K562 (cell line): ENCODE measurements around the gene ALK. TPM values are rescaled to one million over a fixed set of nuclear protein-coding genes. Genes with fewer than 3 reads are reported as not detected.

Experiments
- ATAC-seq: fragments of 200-7000 bp; cut with Tn5 transposase; 3 replicates; pipeline ENCODE4 v1.9.1; 2020; ENCODE audit warnings: moderate library complexity
- BruUV-seq: library from RNA; stranded (reverse); fragments of 400-500 nt; replicated peaks from 2 replicates; lab custom pipeline; 2021; lab: Mats Ljungman, UMichigan
- CTCF ChIA-PET: fragments of 300-600 bp; formaldehyde crosslinking; extraction: SDS; loops from one replicate; lab custom pipeline; 2021; ENCODE audit warnings: low intra/inter-chr PET ratio; lab: Yijun Ruan, JAX
- POLR2A ChIA-PET: fragments of 300-600, 350-650 bp; sonication (Branson Sonifier 250); formaldehyde crosslinking; extraction: SDS; loops from one replicate; lab custom pipeline; 2021; ENCODE audit warnings: antibody characterized with exemption, inconsistent platforms; lab: Yijun Ruan, JAX
- DNase-seq, 4 experiments: peaks; one replicate each; pipeline versions ENCODE4 v3.0.0 to v3.0.0-alpha.2; 2011 to 2018; ENCODE audit warnings: low spot score in 3 of 4, mixed read lengths in 3 of 4; ENCODE audit errors: extremely low read depth in 1 of 4
- FAIRE-seq: peaks from 2 replicates; lab custom pipeline; 2011; peaks lifted over from hg19 to GRCh38; lab: Jason Lieb, UNC
- H2AFZ ChIP-seq: 2 replicates; pipeline ENCODE4 v1.6.0; 2011; ENCODE audit warnings: low read depth, low read length, control low read depth, inconsistent platforms
- H3K27ac ChIP-seq: fragments of 200-600 bp; 3 replicates; pipeline ENCODE4 v1.8.0; 2011; ENCODE audit warnings: low read depth, mild to moderate bottlenecking, control low read depth, inconsistent platforms, low read length, moderate library complexity, mixed read lengths; ENCODE audit errors: extremely low read depth
- H3K27me3 ChIP-seq, 2 experiments: fragments of 300-600 bp in 1 of 2; 2 replicates in 1 of 2; 3 replicates in 1 of 2; pipeline versions ENCODE4 v1.6.0 to v1.8.0; 2011; ENCODE audit warnings: inconsistent platforms in 2 of 2, low read length in 2 of 2, mild to moderate bottlenecking in 1 of 2, mixed read lengths in 1 of 2, moderate library complexity in 1 of 2; ENCODE audit not compliant: control insufficient read depth in 2 of 2, insufficient read depth in 2 of 2
- H3K36me3 ChIP-seq: fragments of 300-600 bp; 3 replicates; pipeline ENCODE4 v1.8.0; 2011; ENCODE audit warnings: mild to moderate bottlenecking, low read length, inconsistent platforms; ENCODE audit not compliant: control insufficient read depth, insufficient read depth
- H3K4me1 ChIP-seq, 2 experiments: fragments of 200-600 bp in 1 of 2; replicated peaks in 1 of 2; 2 replicates in 1 of 2; 3 replicates in 1 of 2; pipeline versions ENCODE4 v1.5.1 to v1.8.0; 2011; ENCODE audit warnings: inconsistent platforms in 2 of 2, low read length in 2 of 2, mild to moderate bottlenecking in 1 of 2, mixed read lengths in 1 of 2, moderate library complexity in 1 of 2; ENCODE audit not compliant: control insufficient read depth in 2 of 2, insufficient read depth in 2 of 2
- H3K4me2 ChIP-seq: 2 replicates; pipeline ENCODE4 v1.6.1; 2011; ENCODE audit warnings: low read length, control low read depth, inconsistent platforms, mixed read lengths; ENCODE audit not compliant: insufficient read depth
- H3K4me3 ChIP-seq: fragments of 200-600 bp; sonication (generic), shearing (Covaris generic); 2 replicates; pipeline ENCODE4 v1.5.1; 2016; ENCODE audit warnings: control low read depth, inconsistent platforms
- H3K79me2 ChIP-seq: fragments of 200-600 bp; 3 replicates; pipeline ENCODE4 v1.8.0; 2011; ENCODE audit warnings: low read length, inconsistent platforms; ENCODE audit not compliant: control insufficient read depth, insufficient read depth
- H3K9ac ChIP-seq, 2 experiments: 2 replicates each; pipeline versions ENCODE4 v1.6.0 to v1.6.1; 2011; ENCODE audit warnings: low read depth in 2 of 2, low read length in 2 of 2, control low read depth in 1 of 2, inconsistent platforms in 1 of 2, mild to moderate bottlenecking in 1 of 2, mixed read lengths in 1 of 2; ENCODE audit not compliant: insufficient read depth in 1 of 2
- H3K9me1 ChIP-seq: one replicate; pipeline ENCODE4 v1.6.0; 2011; ENCODE audit warnings: inconsistent platforms, mild to moderate bottlenecking, low read length, moderate library complexity; ENCODE audit not compliant: control insufficient read depth, insufficient read depth
- H3K9me3 ChIP-seq: replicated peaks from 2 replicates; pipeline ENCODE4 v1.5.1; 2011; ENCODE audit warnings: low read depth, low read length, inconsistent platforms; ENCODE audit not compliant: control insufficient read depth, insufficient read depth
- H4K20me1 ChIP-seq: replicated peaks from 2 replicates; pipeline ENCODE4 v1.6.1; 2011; ENCODE audit warnings: low read length, inconsistent platforms, mixed read lengths; ENCODE audit not compliant: control insufficient read depth, insufficient read depth
- CXXC5 ChIP-seq: fragments of 250-450 bp; sonication (Bioruptor Pico); IDR thresholded peaks from 2 replicates; pipeline ENCODE4 v1.8.0; 2022; ENCODE audit warnings: inconsistent platforms, mild to moderate bottlenecking, moderate library complexity
- KLF1 ChIP-seq: fragments of 450-650 bp; IDR thresholded peaks from 2 replicates; pipeline ENCODE4 v1.6.1; 2016; ENCODE audit warnings: missing genetic modification characterization, missing compliant biosample characterization
- MCM5 ChIP-seq: fragments of 450-650 bp; IDR thresholded peaks from 2 replicates; pipeline ENCODE4 v1.6.1; 2016; ENCODE audit warnings: low read depth
- MIER1 ChIP-seq: fragments of 450-650 bp; IDR thresholded peaks from 2 replicates; pipeline ENCODE4 v1.6.1; 2016; ENCODE audit warnings: antibody characterized with exemption, mild to moderate bottlenecking, low read depth
- NBN ChIP-seq: fragments of 450-650 bp; IDR thresholded peaks from 2 replicates; pipeline ENCODE4 v1.6.1; 2016; ENCODE audit warnings: low read depth, mild to moderate bottlenecking
- PHF21A ChIP-seq: fragments of 450-650 bp; IDR thresholded peaks from 2 replicates; pipeline ENCODE4 v1.6.1; 2017; ENCODE audit warnings: low read depth, borderline replicate concordance
- PYGO2 ChIP-seq: fragments of 450-650 bp; IDR thresholded peaks from 2 replicates; pipeline ENCODE4 v1.6.1; 2016; ENCODE audit warnings: mild to moderate bottlenecking, missing genetic modification characterization, moderate library complexity, missing compliant biosample characterization
- RAD21 ChIP-seq, 2 experiments: fragments of 250-450 bp in 1 of 2; fragments of 450-650 bp in 1 of 2; sonication (Bioruptor Pico) in 1 of 2; formaldehyde crosslinking in 1 of 2; IDR thresholded peaks in 1 of 2; conservative IDR thresholded peaks in 1 of 2; 2 replicates each; pipeline versions ENCODE4 v1.4.0 to v1.8.0; 2020 to 2022; ENCODE audit warnings: mild to moderate bottlenecking in 2 of 2, moderate library complexity in 1 of 2
- RFX5 ChIP-seq: IDR thresholded peaks from 2 replicates; pipeline ENCODE4 v1.6.1; 2011; ENCODE audit warnings: low read depth, mild to moderate bottlenecking, improper control_type of control experiment, low read length
- SIX5 ChIP-seq, 2 experiments: IDR thresholded peaks; 2 replicates each; pipeline ENCODE4 v1.6.1; 2011; ENCODE audit warnings: low read length in 2 of 2, borderline replicate concordance in 1 of 2, low read depth in 1 of 2, mild to moderate bottlenecking in 1 of 2, moderate library complexity in 1 of 2; ENCODE audit not compliant: insufficient read depth in 1 of 2
- ZNF124 ChIP-seq: sonication (generic); formaldehyde crosslinking; IDR thresholded peaks from 2 replicates; pipeline ENCODE4 v1.8.1; 2022; ENCODE audit warnings: missing genetic modification reagents
- ZNF551 ChIP-seq: fragments of 250-450 bp; sonication (Bioruptor Pico); IDR thresholded peaks from 2 replicates; pipeline ENCODE4 v1.5.0; 2021; ENCODE audit warnings: mild to moderate bottlenecking, moderate library complexity
- ZNF699 ChIP-seq: fragments of 250-450 bp; sonication (Bioruptor Pico); IDR thresholded peaks from 2 replicates; pipeline ENCODE4 v1.8.0; 2021; ENCODE audit warnings: mild to moderate bottlenecking, moderate library complexity; ENCODE audit not compliant: insufficient replicate concordance
- WGBS: fragments of 100-300 bp; shearing (Covaris generic); methylation state at CpG from one replicate; pipeline ENCODE4 v1.1.6; 2016; ENCODE audit warnings: low coverage, mixed read lengths; ENCODE audit not compliant: insufficient coverage; ENCODE audit errors: missing lambda C conversion rate; 5-methylcytosine and 5-hydroxymethylcytosine counted together
- in situ Hi-C: fragments of 300-500 bp; cut with MboI; formaldehyde crosslinking; loops from 4 replicates; pipeline ENCODE4 v1.15.0; 2018; ENCODE audit warnings: inconsistent platforms, mixed read lengths
- intact Hi-C: fragments of 100-400 bp; cut with micrococcal nuclease; formaldehyde crosslinking; loops from 2 replicates; pipeline ENCODE4 v1.14.2; 2022
- polyA plus RNA-seq, 8 experiments: library from polyadenylated mRNA; depleted of rRNA in 4 of 8; stranded (reverse) in 5 of 8; unstranded in 3 of 8; fragments of >200 nt; fragmentation: Nextera tagmentation in 2 of 8; fragmentation: Illumina TruSeq in 1 of 8; extraction: Ambion mirVana in 2 of 8; extraction: Trizol in 1 of 8; gene quantifications; 2 replicates each; pipeline versions ENCODE4 v1.2.1 to v1.2.3, GENCODE V29; 2011 to 2014; ENCODE audit warnings: inconsistent platforms in 1 of 8, missing spikeins in 1 of 8
- total RNA-seq, 7 experiments: library from RNA; depleted of rRNA in 6 of 7; stranded (reverse); fragments of >200 nt in 6 of 7; fragmentation: Illumina TruSeq in 2 of 7; extraction: Trizol in 2 of 7; gene quantifications; 2 replicates each; pipeline versions ENCODE4 v1.2.1 to v1.2.3, GENCODE V29; 2011 to 2021; ENCODE audit warnings: low replicate concordance in 1 of 7
- TF ChIP-seq, protein P1 (sequence below): fragments of 250-450 bp; sonication (Bioruptor Pico); IDR thresholded peaks from 2 replicates; pipeline ENCODE4 v1.4.0; 2020
- TF ChIP-seq, protein P2 (sequence below): sonication (generic); formaldehyde crosslinking; IDR thresholded peaks from 2 replicates; pipeline ENCODE4 v1.8.0; 2022; ENCODE audit warnings: mild to moderate bottlenecking, missing genetic modification reagents
- TF ChIP-seq, protein P3 (sequence below): sonication (generic); formaldehyde crosslinking; IDR thresholded peaks from 2 replicates; pipeline ENCODE4 v1.8.1; 2023; ENCODE audit warnings: mild to moderate bottlenecking, missing genetic modification reagents

Gene ALK
- total and polyA plus RNA-seq, 9 of the 15 experiments (the other 6 are each of a cell fraction or from before 2014, with no cell fraction given), result not detected

DNA sequence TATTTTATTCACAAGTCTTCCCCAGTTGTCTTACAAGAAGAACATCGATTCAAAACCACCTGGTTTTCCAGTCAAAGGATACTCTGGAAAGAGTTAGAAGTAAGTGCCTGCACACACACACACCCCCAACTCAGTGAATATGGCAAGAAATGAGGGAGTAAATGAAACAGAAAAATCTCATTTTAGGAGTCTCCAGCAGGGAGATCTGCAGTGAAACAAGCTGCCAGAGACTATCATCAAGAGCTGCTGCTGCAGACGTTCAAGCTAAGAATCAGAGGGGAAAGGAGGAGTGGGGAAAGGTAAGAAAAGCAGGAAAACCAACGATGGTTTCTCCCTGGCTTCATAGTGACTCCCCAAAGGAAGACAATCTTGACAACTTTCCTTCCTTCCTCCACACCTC lies 2.4 kb downstream of the ALK start:
- in situ Hi-C loops (no loop called here), intact Hi-C loops (no loop called here)
- FAIRE-seq (no peak), ATAC-seq (no peak), DNase-seq (no peak)
- Histone ChIP-seq H3K4me3 (no peak overlapping the region), H2AFZ (no peak overlapping the region), H3K9me3 (no peaks in the 10 kb centered on the region), H3K27ac (no peak overlapping the region), H3K36me3 (no peaks in the 10 kb centered on the region), H3K9me1 (no peaks in the 10 kb centered on the region), H3K9ac (no peak overlapping the region), H3K27me3 (peaks cover 3 to 15% of the 10 kb centered on the region in 2 experiments; a peak in 3 of 5 replicates), H3K4me2 (no peak overlapping the region), H3K4me1 (peaks cover 0 to 17% of the 10 kb centered on the region in 2 experiments; a peak in 3 of 5 replicates), H3K79me2 (no peaks in the 10 kb centered on the region), H4K20me1 (peaks cover 4% of the 10 kb centered on the region)
- WGBS, result 0% methylated on average over 2 of the region's 3 CpGs
- BruUV-seq, result no TSS peak
- POLR2A ChIA-PET, result no interaction called here
- CTCF ChIA-PET, result no interaction called here
- TF ChIP-seq PYGO2, result no peak
- TF ChIP-seq SIX5 (IDR thresholded peaks at IDR 0.05; ENCODE audit: borderline replicate concordance in 1 of 2, insufficient read depth in 1 of 2, low read depth in 1 of 2, low read length in 2 of 2), result no peak
- TF ChIP-seq, protein P1, sequence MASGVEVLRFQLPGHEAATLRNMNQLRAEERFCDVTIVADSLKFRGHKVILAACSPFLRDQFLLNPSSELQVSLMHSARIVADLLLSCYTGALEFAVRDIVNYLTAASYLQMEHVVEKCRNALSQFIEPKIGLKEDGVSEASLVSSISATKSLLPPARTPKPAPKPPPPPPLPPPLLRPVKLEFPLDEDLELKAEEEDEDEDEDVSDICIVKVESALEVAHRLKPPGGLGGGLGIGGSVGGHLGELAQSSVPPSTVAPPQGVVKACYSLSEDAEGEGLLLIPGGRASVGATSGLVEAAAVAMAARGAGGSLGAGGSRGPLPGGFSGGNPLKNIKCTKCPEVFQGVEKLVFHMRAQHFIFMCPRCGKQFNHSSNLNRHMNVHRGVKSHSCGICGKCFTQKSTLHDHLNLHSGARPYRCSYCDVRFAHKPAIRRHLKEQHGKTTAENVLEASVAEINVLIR, result no peak
- TF ChIP-seq RAD21 (CRISPR knock-in tag; conservative IDR thresholded peaks at IDR 0.05 in 1 of 2, IDR thresholded peaks at IDR 0.05 in 1 of 2), result no peak
- TF ChIP-seq CXXC5 (CRISPR knock-in tag), result no peak
- TF ChIP-seq, protein P2, sequence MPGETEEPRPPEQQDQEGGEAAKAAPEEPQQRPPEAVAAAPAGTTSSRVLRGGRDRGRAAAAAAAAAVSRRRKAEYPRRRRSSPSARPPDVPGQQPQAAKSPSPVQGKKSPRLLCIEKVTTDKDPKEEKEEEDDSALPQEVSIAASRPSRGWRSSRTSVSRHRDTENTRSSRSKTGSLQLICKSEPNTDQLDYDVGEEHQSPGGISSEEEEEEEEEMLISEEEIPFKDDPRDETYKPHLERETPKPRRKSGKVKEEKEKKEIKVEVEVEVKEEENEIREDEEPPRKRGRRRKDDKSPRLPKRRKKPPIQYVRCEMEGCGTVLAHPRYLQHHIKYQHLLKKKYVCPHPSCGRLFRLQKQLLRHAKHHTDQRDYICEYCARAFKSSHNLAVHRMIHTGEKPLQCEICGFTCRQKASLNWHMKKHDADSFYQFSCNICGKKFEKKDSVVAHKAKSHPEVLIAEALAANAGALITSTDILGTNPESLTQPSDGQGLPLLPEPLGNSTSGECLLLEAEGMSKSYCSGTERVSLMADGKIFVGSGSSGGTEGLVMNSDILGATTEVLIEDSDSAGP (CRISPR knock-in tag), result no peak
- TF ChIP-seq, protein P3, sequence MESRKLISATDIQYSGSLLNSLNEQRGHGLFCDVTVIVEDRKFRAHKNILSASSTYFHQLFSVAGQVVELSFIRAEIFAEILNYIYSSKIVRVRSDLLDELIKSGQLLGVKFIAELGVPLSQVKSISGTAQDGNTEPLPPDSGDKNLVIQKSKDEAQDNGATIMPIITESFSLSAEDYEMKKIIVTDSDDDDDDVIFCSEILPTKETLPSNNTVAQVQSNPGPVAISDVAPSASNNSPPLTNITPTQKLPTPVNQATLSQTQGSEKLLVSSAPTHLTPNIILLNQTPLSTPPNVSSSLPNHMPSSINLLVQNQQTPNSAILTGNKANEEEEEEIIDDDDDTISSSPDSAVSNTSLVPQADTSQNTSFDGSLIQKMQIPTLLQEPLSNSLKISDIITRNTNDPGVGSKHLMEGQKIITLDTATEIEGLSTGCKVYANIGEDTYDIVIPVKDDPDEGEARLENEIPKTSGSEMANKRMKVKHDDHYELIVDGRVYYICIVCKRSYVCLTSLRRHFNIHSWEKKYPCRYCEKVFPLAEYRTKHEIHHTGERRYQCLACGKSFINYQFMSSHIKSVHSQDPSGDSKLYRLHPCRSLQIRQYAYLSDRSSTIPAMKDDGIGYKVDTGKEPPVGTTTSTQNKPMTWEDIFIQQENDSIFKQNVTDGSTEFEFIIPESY (CRISPR knock-in tag), result no peak
- no peak for TF ChIP-seq ZNF699 (CRISPR knock-in tag)
- no peak for TF ChIP-seq ZNF124
- no peak for TF ChIP-seq MCM5
- no peak for TF ChIP-seq NBN
- TF ChIP-seq ZNF551 (CRISPR knock-in tag), result no peak
- no peak for TF ChIP-seq RFX5
- no peak for TF ChIP-seq KLF1 (tag)
- TF ChIP-seq PHF21A, result no peak
- no peak for TF ChIP-seq MIER1
